GM18502 (cell line): ENCODE results near the gene LMOD3.
A peak's percentile ranks its signal among the peaks of the same experiment; 100 is the strongest.

Experiments
- ATAC-seq: cut with Tn5 transposase; IDR thresholded peaks from one replicate; pipeline ENCODE4 v1.9.1; 2021; ENCODE audit warnings: mild to moderate bottlenecking; ENCODE audit not compliant: unreplicated experiment, poor library complexity

The LMOD3 gene

GRCh38 chr3:69066121-69066520 is 56.3 kb downstream of the LMOD3 start:
- ATAC-seq = no peak

- ATAC-seq = no peak
These were observed 57.0 kb downstream of the LMOD3 start for GRCh38 chr3:69065318-69065964.

- ATAC-seq = no peak
These were observed 58.8 kb downstream of the LMOD3 start for GRCh38 chr3:69063636-69064035.

GRCh38 chr3:69059688-69060087 is 62.7 kb downstream of the LMOD3 start:
- no peak for ATAC-seq

- ATAC-seq = no peak
These were observed 63.5 kb downstream of the LMOD3 start for GRCh38 chr3:69058947-69059224.

- ATAC-seq = peak; percentile 99
These were observed 64.0 kb downstream of the LMOD3 start for GRCh38 chr3:69058180-69058946.
